OCI-LY7 (cell line): ENCODE data around the gene HID1. TPM values are rescaled to one million over a fixed set of nuclear protein-coding genes. Genes with fewer than 3 reads are reported as not detected.
"Not testable (repeated sequence)": the region's sequence is repeated elsewhere in the genome, so short reads cannot be mapped to it uniquely, and the experiment has no call there.

Experiments
- BruUV-seq: library from RNA; stranded (reverse); fragments of 400-500 nt; replicated peaks from 2 replicates; lab custom pipeline; 2021; lab: Mats Ljungman, UMichigan
- CTCF ChIA-PET: fragments of 300-600 bp; sonication (Branson Sonifier 250); formaldehyde crosslinking; loops from one replicate; lab custom pipeline; 2022; ENCODE audit warnings: antibody characterized with exemption; ENCODE audit not compliant: unreplicated experiment; lab: Charles Lee
- POLR2A ChIA-PET: fragments of 300-600 bp; sonication (Branson Sonifier 250); formaldehyde crosslinking; loops from one replicate; lab custom pipeline; 2022; ENCODE audit warnings: antibody characterized with exemption; lab: Charles Lee
- DNase-seq: peaks from one replicate; pipeline ENCODE4 v3.0.0-alpha.2; 2015; ENCODE audit warnings: low spot score
- H2AFZ ChIP-seq: fragments of 200-600 bp; sonication (generic), shearing (Covaris generic); 2 replicates; pipeline ENCODE4 v1.6.1; 2014; ENCODE audit warnings: mild to moderate bottlenecking, antibody characterized with exemption, low read length, moderate library complexity
- H3K27ac ChIP-seq: fragments of 200-600 bp; sonication (generic); 2 replicates; pipeline ENCODE4 v1.5.1; 2014; ENCODE audit warnings: mixed run types, low read depth, mild to moderate bottlenecking, moderate library complexity, low read length, inconsistent platforms; ENCODE audit not compliant: poor library complexity, severe bottlenecking
- H3K36me3 ChIP-seq: fragments of 200-600 bp; sonication (generic); 2 replicates; pipeline ENCODE4 v1.6.1; 2014; ENCODE audit warnings: mild to moderate bottlenecking, antibody characterized with exemption, low read length, moderate library complexity, mixed read lengths; ENCODE audit not compliant: insufficient read depth
- H3K4me1 ChIP-seq: fragments of 200-600 bp; sonication (generic); 2 replicates; pipeline ENCODE4 v1.5.1; 2014; ENCODE audit warnings: mild to moderate bottlenecking, low read length; ENCODE audit not compliant: insufficient read depth, poor library complexity, severe bottlenecking
- H3K4me2 ChIP-seq: fragments of 200-600 bp; sonication (generic); 2 replicates; pipeline ENCODE4 v1.6.1; 2014; ENCODE audit warnings: mild to moderate bottlenecking, low read length
- H3K4me3 ChIP-seq: fragments of 200-600 bp; sonication (generic); 2 replicates; pipeline ENCODE4 v1.5.1; 2014; ENCODE audit warnings: mild to moderate bottlenecking, low read depth, low read length; ENCODE audit not compliant: poor library complexity, severe bottlenecking
- H3K79me2 ChIP-seq: fragments of 200-600 bp; sonication (generic); 2 replicates; pipeline ENCODE4 v1.6.1; 2016; ENCODE audit warnings: low read depth, mild to moderate bottlenecking, low read length, moderate library complexity, mixed read lengths; ENCODE audit not compliant: insufficient read depth
- H3K9me2 ChIP-seq: fragments of 200-600 bp; sonication (generic); 2 replicates; pipeline ENCODE4 v1.6.1; 2016; ENCODE audit warnings: mild to moderate bottlenecking, low read length, mixed read lengths; ENCODE audit not compliant: insufficient read depth
- H3K9me3 ChIP-seq: fragments of 200-600 bp; sonication (generic); 2 replicates; pipeline ENCODE4 v1.6.1; 2014; ENCODE audit warnings: mild to moderate bottlenecking, mixed run types, low read length, mixed read lengths
- H4K20me1 ChIP-seq: fragments of 200-600 bp; sonication (generic); 2 replicates; pipeline ENCODE4 v1.6.1; 2014; ENCODE audit warnings: mild to moderate bottlenecking, antibody characterized with exemption, low read length, moderate library complexity, mixed read lengths; ENCODE audit not compliant: insufficient read depth
- EZH2phosphoT487 ChIP-seq: fragments of 200-600 bp; sonication (generic); IDR thresholded peaks from 2 replicates; pipeline ENCODE4 v1.6.1; 2018; ENCODE audit warnings: low read depth, borderline replicate concordance, mild to moderate bottlenecking, mixed run types, antibody characterized with exemption, low read length, moderate library complexity, mixed read lengths
- intact Hi-C: fragments of 100-400 bp; cut with micrococcal nuclease; formaldehyde crosslinking; loops from one replicate; pipeline ENCODE4 v1.10.0; 2022; ENCODE audit not compliant: unreplicated experiment
- total RNA-seq, 2 experiments: library from RNA; depleted of rRNA in 1 of 2; stranded (reverse); fragments of >200 nt in 1 of 2; shearing (Covaris generic) in 1 of 2; gene quantifications; 2 replicates each; pipeline ENCODE4 v1.2.3, GENCODE V29; 2014 to 2022
- TF ChIP-seq, protein P1 (sequence below): fragments of 200-600 bp; sonication (generic); conservative IDR thresholded peaks from 2 replicates; pipeline ENCODE4 v1.5.1; 2014; ENCODE audit warnings: mild to moderate bottlenecking, antibody characterized with exemption, low read length, moderate library complexity, mixed read lengths

Gene HID1
- total RNA-seq, 2 experiments from 2014 or later: 0.35 to 8.5 TPM

GRCh38 chr17:75009139-75009724, 36.7 kb upstream of the HID1 start:
- ChIA-PET POLR2A (interaction anchor here (0.5 to 0.8 kb wide), 4 partner anchors 11 to 48 kb away, joined by 3 to 5 read pairs (median 3); no protein-coding TSS in a partner anchor), CTCF (interaction anchor here (0.6 kb wide), 1 partner anchor 46 kb away, joined by 3 read pairs; no protein-coding TSS in a partner anchor)
- Histone ChIP-seq H4K20me1 (no peaks in the 10 kb centered on the region), H3K9me3 (no peaks in the 10 kb centered on the region), H3K4me3 (no peak overlapping the region), H3K4me1 (peaks cover 16% of the 10 kb centered on the region), H3K79me2 (peaks cover 14% of the 10 kb centered on the region; the same call in 1 of the 2 replicates), H3K4me2 (no peak overlapping the region), H3K27ac (no peak overlapping the region), H3K9me2 (no peaks in the 10 kb centered on the region), H3K36me3 (no peaks in the 10 kb centered on the region), H2AFZ (no peak overlapping the region)
- intact Hi-C loops: no loop called here
- DNase-seq: no peak
- TF ChIP-seq EZH2phosphoT487: no peak
- TF ChIP-seq, protein P1, sequence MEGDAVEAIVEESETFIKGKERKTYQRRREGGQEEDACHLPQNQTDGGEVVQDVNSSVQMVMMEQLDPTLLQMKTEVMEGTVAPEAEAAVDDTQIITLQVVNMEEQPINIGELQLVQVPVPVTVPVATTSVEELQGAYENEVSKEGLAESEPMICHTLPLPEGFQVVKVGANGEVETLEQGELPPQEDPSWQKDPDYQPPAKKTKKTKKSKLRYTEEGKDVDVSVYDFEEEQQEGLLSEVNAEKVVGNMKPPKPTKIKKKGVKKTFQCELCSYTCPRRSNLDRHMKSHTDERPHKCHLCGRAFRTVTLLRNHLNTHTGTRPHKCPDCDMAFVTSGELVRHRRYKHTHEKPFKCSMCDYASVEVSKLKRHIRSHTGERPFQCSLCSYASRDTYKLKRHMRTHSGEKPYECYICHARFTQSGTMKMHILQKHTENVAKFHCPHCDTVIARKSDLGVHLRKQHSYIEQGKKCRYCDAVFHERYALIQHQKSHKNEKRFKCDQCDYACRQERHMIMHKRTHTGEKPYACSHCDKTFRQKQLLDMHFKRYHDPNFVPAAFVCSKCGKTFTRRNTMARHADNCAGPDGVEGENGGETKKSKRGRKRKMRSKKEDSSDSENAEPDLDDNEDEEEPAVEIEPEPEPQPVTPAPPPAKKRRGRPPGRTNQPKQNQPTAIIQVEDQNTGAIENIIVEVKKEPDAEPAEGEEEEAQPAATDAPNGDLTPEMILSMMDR: no peak
- no TSS peak for BruUV-seq

DNA sequence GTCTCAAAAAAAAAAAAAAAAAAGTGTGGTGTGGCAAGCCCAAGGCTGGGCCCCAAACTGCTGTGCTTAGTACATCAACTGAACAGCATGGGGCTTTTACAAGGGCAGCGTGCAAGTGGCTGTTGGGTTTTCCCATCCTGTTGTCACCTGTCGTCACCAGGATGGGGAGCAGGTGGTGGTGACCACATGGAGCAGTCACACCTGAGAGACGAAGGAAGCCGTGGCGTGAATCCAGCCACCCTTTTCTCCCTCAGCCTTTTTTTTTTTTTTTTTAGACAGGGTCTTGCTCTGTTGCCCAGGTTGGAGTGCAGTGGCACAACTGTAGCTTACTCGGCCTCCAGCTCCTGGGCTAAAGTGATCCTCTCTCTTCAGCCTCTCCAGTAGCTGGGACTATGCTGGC, 35.8 kb upstream of the HID1 start:
- Histone ChIP-seq H3K4me2 (no peak overlapping the region), H4K20me1 (no peaks in the 10 kb centered on the region), H3K9me3 (no peaks in the 10 kb centered on the region), H3K27ac (no peak overlapping the region), H3K4me1 (peaks cover 9% of the 10 kb centered on the region), H3K9me2 (no peaks in the 10 kb centered on the region), H3K4me3 (no peak overlapping the region), H2AFZ (no peak overlapping the region), H3K79me2 (peaks cover 6% of the 10 kb centered on the region; the same call in 1 of the 2 replicates), H3K36me3 (no peaks in the 10 kb centered on the region)
- ChIA-PET POLR2A (interaction anchor here (0.6 to 0.8 kb wide), 3 partner anchors 13 to 107 kb away, joined by 3 to 5 read pairs (median 3); no protein-coding TSS in a partner anchor), CTCF (interaction anchor here (1.1 kb wide), 1 partner anchor 40 kb away, joined by 3 read pairs; no protein-coding TSS in a partner anchor)
- TF ChIP-seq, protein P1: no peak
- TF ChIP-seq EZH2phosphoT487: no peak
- intact Hi-C loops: no loop called here
- BruUV-seq: no TSS peak
- DNase-seq: peak; percentile 26

DNA sequence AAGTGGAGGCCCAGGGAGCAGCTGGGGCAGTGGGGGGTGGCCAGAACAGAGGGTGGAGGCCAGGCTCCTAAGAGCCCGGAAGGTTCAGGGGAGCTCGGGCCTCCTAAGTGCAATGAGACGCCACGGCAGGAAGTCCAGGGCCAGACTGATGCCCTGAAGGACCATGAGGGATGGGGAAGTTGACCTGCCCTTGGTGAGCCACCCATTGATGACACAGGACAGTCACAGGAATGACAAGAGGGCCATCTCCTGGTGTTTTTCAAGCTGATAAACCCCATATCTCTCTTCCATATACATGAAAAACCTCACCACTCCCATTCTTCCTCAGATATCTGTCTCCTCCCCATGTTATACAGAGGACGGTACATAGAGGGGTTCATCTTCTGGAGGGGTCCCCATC, 34.1 kb upstream of the HID1 start:
- H3K9me2 ChIP-seq: no peaks in the 10 kb centered on the region
- POLR2A ChIA-PET: no interaction called here
- BruUV-seq: no TSS peak
- no peak overlapping the region for H2AFZ ChIP-seq
- H3K36me3 ChIP-seq: no peaks in the 10 kb centered on the region
- no peak for DNase-seq
- H3K79me2 ChIP-seq: no peaks in the 10 kb centered on the region
- no peak overlapping the region for H3K27ac ChIP-seq
- no peaks in the 10 kb centered on the region for H3K9me3 ChIP-seq
- intact Hi-C loops: loop anchor here (1.0 kb wide), 1 partner anchor 45 kb away; no protein-coding TSS in a partner anchor
- no peaks in the 10 kb centered on the region for H4K20me1 ChIP-seq
- no peak overlapping the region for H3K4me3 ChIP-seq
- CTCF ChIA-PET: interaction anchor here (0.6 to 1.1 kb wide), 3 partner anchors 10 to 46 kb away, joined by 3 to 6 read pairs (median 4); no protein-coding TSS in a partner anchor
- TF ChIP-seq EZH2phosphoT487: no peak
- TF ChIP-seq, protein P1: peak; percentile 51; the same call in 1 of the 2 replicates
- H3K4me2 ChIP-seq: no peak overlapping the region
- H3K4me1 ChIP-seq: peaks cover 4% of the 10 kb centered on the region

DNA sequence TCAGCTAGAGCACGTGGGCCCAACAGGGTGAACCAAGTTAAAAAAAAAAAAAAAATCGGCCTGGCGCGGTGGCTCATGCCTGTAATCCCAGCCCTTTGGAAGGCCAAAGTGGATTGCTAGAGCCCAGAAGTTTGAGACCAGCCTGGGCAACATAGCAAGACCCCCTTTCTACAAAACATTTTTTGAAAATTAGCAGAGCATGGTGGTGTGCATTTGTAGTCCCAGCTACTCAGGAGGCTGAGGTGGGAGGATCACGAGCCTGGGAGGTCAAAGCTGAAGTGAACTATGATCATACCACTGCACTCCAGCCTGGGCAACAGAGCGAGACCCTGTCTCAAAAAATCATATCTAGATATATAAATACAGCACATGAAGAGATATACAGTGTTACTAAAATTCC, 33.5 kb upstream of the HID1 start:
- POLR2A ChIA-PET, H3K4me3 ChIP-seq, BruUV-seq, H3K79me2 ChIP-seq, H4K20me1 ChIP-seq, H3K9me3 ChIP-seq, H3K4me1 ChIP-seq, H3K27ac ChIP-seq, H3K36me3 ChIP-seq, H3K9me2 ChIP-seq, H2AFZ ChIP-seq, H3K4me2 ChIP-seq, DNase-seq: not testable (repeated sequence)
- CTCF ChIA-PET: interaction anchor here (0.6 kb wide), 1 partner anchor 9 kb away, joined by 3 read pairs; no protein-coding TSS in a partner anchor
- intact Hi-C loops: loop anchor here (1.0 kb wide), 1 partner anchor 45 kb away; no protein-coding TSS in a partner anchor
